Mesendoderm (in vitro differentiated cells): ENCODE data around the gene ZNF385A.

Experiments used
- DNase-seq: peaks from one replicate; pipeline ENCODE4 v3.0.0; 2013
- H2AK5ac ChIP-seq: 2 replicates; pipeline ENCODE4 v1.6.1; 2013; ENCODE audit warnings: low read length, inconsistent platforms
- H2BK120ac ChIP-seq: 2 replicates; pipeline ENCODE4 v1.6.1; 2013; ENCODE audit warnings: low read depth, mild to moderate bottlenecking, low read length, moderate library complexity, mixed read lengths
- H2BK15ac ChIP-seq: replicated peaks from 2 replicates; pipeline ENCODE4 v1.6.1; 2013; ENCODE audit warnings: low read depth, mild to moderate bottlenecking, moderate library complexity
- H2BK5ac ChIP-seq: 2 replicates; pipeline ENCODE4 v1.6.1; 2013; ENCODE audit warnings: low read length, inconsistent platforms
- H3K18ac ChIP-seq: 2 replicates; pipeline ENCODE4 v1.6.1; 2013; ENCODE audit warnings: mild to moderate bottlenecking, low read length, mixed read lengths
- H3K23ac ChIP-seq: one replicate; pipeline ENCODE4 v1.6.1; 2013; ENCODE audit warnings: low read length
- H3K27ac ChIP-seq: 2 replicates; pipeline ENCODE4 v1.5.1; 2013; ENCODE audit warnings: low read depth, mild to moderate bottlenecking, inconsistent platforms, low read length, moderate library complexity
- H3K27me3 ChIP-seq: 2 replicates; pipeline ENCODE4 v1.6.1; 2013; ENCODE audit warnings: low read length, control low read depth, mild to moderate bottlenecking, inconsistent platforms; ENCODE audit not compliant: insufficient read depth, poor library complexity
- H3K36me3 ChIP-seq: 2 replicates; pipeline ENCODE4 v1.6.1; 2013; ENCODE audit warnings: low read length, inconsistent platforms; ENCODE audit not compliant: control insufficient read depth, insufficient read depth
- H3K4ac ChIP-seq: one replicate; pipeline ENCODE4 v1.6.1; 2013; ENCODE audit warnings: low read depth, mild to moderate bottlenecking, low read length, moderate library complexity
- H3K4me1 ChIP-seq: 2 replicates; pipeline ENCODE4 v1.6.1; 2013; ENCODE audit warnings: low read depth, low read length, inconsistent platforms; ENCODE audit not compliant: control insufficient read depth
- H3K4me2 ChIP-seq: 2 replicates; pipeline ENCODE4 v1.6.1; 2013; ENCODE audit warnings: low read length
- H3K4me3 ChIP-seq: 2 replicates; pipeline ENCODE4 v1.5.1; 2013; ENCODE audit warnings: mild to moderate bottlenecking, low read length
- H3K56ac ChIP-seq: one replicate; pipeline ENCODE4 v1.6.1; 2013; ENCODE audit warnings: low read length
- H3K79me1 ChIP-seq: 2 replicates; pipeline ENCODE4 v1.6.1; 2013; ENCODE audit warnings: low read length, inconsistent platforms
- H3K79me2 ChIP-seq: 2 replicates; pipeline ENCODE4 v1.6.1; 2013; ENCODE audit warnings: mild to moderate bottlenecking, low read length; ENCODE audit not compliant: control insufficient read depth, insufficient read depth
- H3K9ac ChIP-seq: 2 replicates; pipeline ENCODE4 v1.6.1; 2013; ENCODE audit warnings: low read length, inconsistent platforms
- H4K5ac ChIP-seq: one replicate; pipeline ENCODE4 v1.6.1; 2013; ENCODE audit warnings: low read length
- H4K8ac ChIP-seq: one replicate; pipeline ENCODE4 v1.6.1; 2013; ENCODE audit warnings: low read depth, mild to moderate bottlenecking, control low read depth, low read length, moderate library complexity
- WGBS: extraction: QIAGEN DNeasy Blood & Tissue Kit; methylation state at CpG from one replicate; pipeline ENCODE4 v1.1.7; 2013; ENCODE audit warnings: low lambda C conversion rate, missing lambda C conversion rate; ENCODE audit not compliant: insufficient coverage; ENCODE audit errors: extremely low coverage; 5-methylcytosine and 5-hydroxymethylcytosine counted together

ZNF385A gene

DNA sequence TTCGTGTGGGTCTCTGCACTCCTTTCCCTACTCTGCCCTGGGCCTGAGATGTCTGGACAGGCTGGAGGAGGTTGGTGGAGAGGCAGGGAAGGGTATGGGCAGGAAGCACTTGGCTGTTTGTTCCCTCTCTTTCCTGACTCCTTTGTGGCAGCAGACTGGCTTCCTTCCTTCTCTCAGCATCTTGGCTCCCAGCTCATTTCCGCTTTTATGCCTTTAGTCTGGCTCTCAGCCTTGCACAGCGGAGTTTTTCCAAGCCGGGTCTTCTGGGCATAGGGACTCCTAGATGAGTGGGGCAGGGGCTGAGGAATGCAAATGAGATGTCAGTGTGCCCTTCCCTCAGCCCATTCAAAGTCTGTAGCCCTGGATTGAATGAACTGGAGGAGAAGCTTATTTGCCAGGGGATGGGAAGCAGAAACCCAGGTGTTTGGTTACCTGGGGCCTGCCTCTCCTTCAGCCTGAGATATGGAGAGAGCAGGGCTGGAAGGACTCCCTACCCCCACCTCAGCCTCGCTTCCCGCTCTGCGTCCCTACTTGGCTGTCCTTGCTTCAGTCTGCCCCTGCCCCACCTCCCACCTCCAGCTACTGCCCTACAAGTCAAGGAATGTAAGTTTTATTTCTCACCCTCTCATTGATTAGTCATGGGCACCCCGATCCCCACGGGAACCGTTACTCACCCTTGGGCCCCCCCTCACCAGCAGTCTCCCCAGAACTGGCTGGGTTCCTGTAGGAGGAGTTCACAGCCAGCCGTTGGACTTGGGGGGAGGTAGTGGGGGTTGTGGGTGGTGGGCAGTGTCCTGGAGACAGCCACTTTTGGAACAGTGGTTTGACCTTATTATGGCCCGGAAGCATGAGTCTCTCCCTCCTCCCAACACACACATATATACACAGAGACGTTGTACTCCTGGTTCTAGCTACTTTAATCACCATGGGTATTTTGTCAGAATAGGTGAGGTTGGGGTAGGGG lies 43.8 kb upstream of the ZNF385A start:
- H3K36me3 ChIP-seq = no peaks in the 10 kb centered on the region

DNA sequence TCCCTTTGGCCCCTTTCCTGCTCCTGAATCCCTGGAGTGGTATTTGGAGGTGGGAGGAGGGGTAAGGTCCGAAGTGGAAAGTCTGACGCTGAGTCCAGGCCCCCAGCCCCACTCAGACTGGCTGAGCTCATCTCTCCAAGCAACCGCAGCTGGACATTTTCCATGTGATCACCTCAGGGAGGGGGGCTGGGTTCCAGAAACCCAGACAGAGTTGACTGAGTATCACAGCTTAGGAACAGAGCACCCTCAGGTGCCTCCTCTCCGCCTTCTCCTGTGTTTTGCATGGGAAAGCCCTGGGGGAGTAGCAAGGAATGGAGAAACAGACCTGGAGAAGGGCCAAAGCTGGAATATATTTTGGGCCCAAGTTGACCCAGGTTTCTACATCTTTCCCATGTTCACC lies 42.6 kb upstream of the ZNF385A start:
- H3K9ac ChIP-seq = no peak overlapping the region
- WGBS = no CpG with 5 or more reads among the region's 4 CpGs
- H3K4me1 ChIP-seq = peaks cover 37% of the 10 kb centered on the region
- no peaks in the 10 kb centered on the region for H3K79me2 ChIP-seq
- H4K5ac ChIP-seq = no peak overlapping the region
- no peaks in the 10 kb centered on the region for H3K27me3 ChIP-seq
- H3K4me3 ChIP-seq = no peak overlapping the region
- H2AK5ac ChIP-seq = peak overlapping the region; percentile 78
- peak overlapping the region; percentile 3 for H3K18ac ChIP-seq
- H3K56ac ChIP-seq = peak overlapping the region; percentile 82
- no peaks in the 10 kb centered on the region for H3K36me3 ChIP-seq
- H3K27ac ChIP-seq = no peak overlapping the region
- H2BK5ac ChIP-seq = peak overlapping the region; percentile 59
- H3K23ac ChIP-seq = no peak overlapping the region
- H3K4me2 ChIP-seq = no peak overlapping the region
- H4K8ac ChIP-seq = no peak overlapping the region
- no peaks in the 10 kb centered on the region for H3K79me1 ChIP-seq
- H3K4ac ChIP-seq = peak overlapping the region; percentile 66
- no peak for DNase-seq
- no peak overlapping the region for H2BK120ac ChIP-seq
- H2BK15ac ChIP-seq = peak overlapping the region; percentile 39

More for the DNA sequence above, 43.8 kb upstream of the ZNF385A start:
- Histone ChIP-seq H2BK15ac (peak overlapping the region; percentile 7), H2AK5ac (peak overlapping the region; percentile 98), H3K56ac (peak overlapping the region; percentile 82), H2BK120ac (peak overlapping the region; percentile 5), H3K4ac (peak overlapping the region; percentile 77), H3K79me2 (no peaks in the 10 kb centered on the region), H3K79me1 (no peaks in the 10 kb centered on the region), H3K4me3 (no peak overlapping the region), H3K27ac (no peak overlapping the region), H3K23ac (no peak overlapping the region), H4K5ac (no peak overlapping the region), H3K27me3 (no peaks in the 10 kb centered on the region), H2BK5ac (peak overlapping the region; percentile 84), H3K9ac (peak overlapping the region; percentile 41), H3K4me1 (peaks cover 43% of the 10 kb centered on the region), H3K4me2 (no peak overlapping the region), H3K18ac (peak overlapping the region; percentile 77), H4K8ac (no peak overlapping the region)
- DNase-seq = no peak
- no CpG with 5 or more reads among the region's 13 CpGs for WGBS

DNA sequence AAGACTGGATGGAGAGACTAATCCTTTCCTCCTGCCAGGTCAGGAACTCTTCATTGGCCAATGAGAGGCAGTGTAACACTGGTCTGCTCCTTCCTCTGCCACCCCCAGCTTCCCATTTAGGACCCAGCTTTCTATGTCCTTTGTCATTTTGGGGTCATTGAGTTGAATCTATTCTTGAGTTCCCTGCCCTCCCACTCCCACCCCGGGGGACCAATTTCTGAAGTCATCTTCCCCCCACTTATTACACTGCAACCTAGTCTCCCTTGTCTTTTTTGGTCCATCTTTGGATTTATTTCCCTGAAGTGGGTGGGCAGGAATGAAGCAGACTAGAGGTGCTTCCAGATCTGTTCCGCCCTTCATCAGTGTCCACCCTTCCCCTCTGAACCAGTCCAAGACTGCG lies 42.2 kb upstream of the ZNF385A start:
- no CpG with 5 or more reads among the region's 3 CpGs for WGBS
- no peak overlapping the region for H3K27ac ChIP-seq
- peak overlapping the region; percentile 90 for H2AK5ac ChIP-seq
- DNase-seq = no peak
- no peak overlapping the region for H3K9ac ChIP-seq
- peak overlapping the region; percentile 39 for H2BK15ac ChIP-seq
- no peak overlapping the region for H3K4me2 ChIP-seq
- H3K36me3 ChIP-seq = no peaks in the 10 kb centered on the region
- no peak overlapping the region for H3K4ac ChIP-seq
- no peaks in the 10 kb centered on the region for H3K79me1 ChIP-seq
- no peaks in the 10 kb centered on the region for H3K27me3 ChIP-seq
- H3K23ac ChIP-seq = no peak overlapping the region
- H3K79me2 ChIP-seq = no peaks in the 10 kb centered on the region
- no peak overlapping the region for H2BK120ac ChIP-seq
- peak overlapping the region; percentile 58 for H3K56ac ChIP-seq
- no peak overlapping the region for H3K4me3 ChIP-seq
- peaks cover 41% of the 10 kb centered on the region for H3K4me1 ChIP-seq
- no peak overlapping the region for H4K8ac ChIP-seq
- peak overlapping the region; percentile 3 for H3K18ac ChIP-seq
- H2BK5ac ChIP-seq = peak overlapping the region; percentile 59
- no peak overlapping the region for H4K5ac ChIP-seq

DNA sequence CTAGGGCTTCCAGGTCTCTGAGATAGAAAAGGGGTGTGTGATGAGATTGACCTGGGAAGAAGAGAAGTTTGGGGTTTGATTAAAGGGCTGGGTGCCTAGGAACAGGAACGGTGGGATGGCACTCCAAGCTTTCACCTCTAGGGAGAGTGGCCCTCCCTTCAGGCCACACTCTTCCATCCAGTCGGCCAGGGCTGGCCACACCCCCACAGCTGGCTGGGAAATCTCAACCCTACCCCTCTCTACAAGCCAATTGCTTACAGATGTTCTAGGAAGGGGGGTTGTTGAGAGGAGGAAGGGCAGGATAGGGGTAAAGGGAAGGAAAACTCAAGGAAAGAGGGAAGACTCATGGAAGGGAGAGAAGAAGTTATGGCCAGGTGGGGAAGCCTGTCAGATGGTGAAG lies 41.2 kb upstream of the ZNF385A start:
- no CpG with 5 or more reads among the region's 2 CpGs for WGBS
- Histone ChIP-seq H3K27me3 (no peaks in the 10 kb centered on the region), H3K4me2 (no peak overlapping the region), H2BK5ac (no peak overlapping the region), H3K4ac (no peak overlapping the region), H3K56ac (no peak overlapping the region), H3K9ac (no peak overlapping the region), H3K4me3 (no peak overlapping the region), H3K79me1 (no peaks in the 10 kb centered on the region), H3K4me1 (peaks cover 49% of the 10 kb centered on the region), H2BK15ac (no peak overlapping the region), H2BK120ac (no peak overlapping the region), H3K23ac (no peak overlapping the region), H3K27ac (no peak overlapping the region), H4K5ac (peak overlapping the region; percentile 63), H2AK5ac (no peak overlapping the region), H3K18ac (no peak overlapping the region), H4K8ac (no peak overlapping the region), H3K79me2 (no peaks in the 10 kb centered on the region), H3K36me3 (no peaks in the 10 kb centered on the region)
- DNase-seq = no peak

DNA sequence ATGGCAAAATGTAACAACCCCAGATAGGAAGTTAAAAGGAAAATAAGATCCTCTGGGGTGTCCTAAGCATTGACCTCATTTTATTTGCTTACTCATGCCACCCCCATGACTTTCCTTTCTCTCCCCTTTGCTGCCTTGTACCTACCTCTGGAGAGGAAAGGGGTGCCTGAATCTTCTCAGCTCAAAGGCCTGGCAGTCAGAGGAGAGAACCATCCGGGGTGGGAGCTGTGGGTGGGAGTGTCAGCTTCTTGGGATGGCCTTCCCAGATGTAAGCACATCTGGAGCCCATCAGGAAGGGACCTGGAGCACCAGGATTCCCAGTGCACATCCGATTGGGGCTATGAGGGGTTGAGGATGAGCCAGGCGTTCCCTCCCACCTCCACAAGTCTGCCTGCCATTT lies 39.7 kb upstream of the ZNF385A start:
- Histone ChIP-seq H3K56ac (no peak overlapping the region), H3K27ac (no peak overlapping the region), H3K79me2 (no peaks in the 10 kb centered on the region), H2BK15ac (no peak overlapping the region), H3K36me3 (no peaks in the 10 kb centered on the region), H3K79me1 (no peaks in the 10 kb centered on the region), H3K4ac (no peak overlapping the region), H3K9ac (no peak overlapping the region), H3K18ac (no peak overlapping the region), H2BK120ac (no peak overlapping the region), H4K8ac (no peak overlapping the region), H3K4me3 (no peak overlapping the region), H3K23ac (no peak overlapping the region), H3K4me1 (peaks cover 43% of the 10 kb centered on the region), H2BK5ac (no peak overlapping the region), H3K4me2 (no peak overlapping the region), H4K5ac (no peak overlapping the region), H3K27me3 (no peaks in the 10 kb centered on the region), H2AK5ac (peak overlapping the region; percentile 75)
- DNase-seq = no peak
- WGBS = no CpG with 5 or more reads among the region's 3 CpGs
